HG03095 (cell line): ENCODE results near the gene CTRB1.

Experiments
- ATAC-seq: cut with Tn5 transposase; IDR thresholded peaks from one replicate; pipeline ENCODE4 v1.9.1; 2021; ENCODE audit warnings: moderate library complexity; ENCODE audit not compliant: unreplicated experiment

Gene CTRB1

DNA sequence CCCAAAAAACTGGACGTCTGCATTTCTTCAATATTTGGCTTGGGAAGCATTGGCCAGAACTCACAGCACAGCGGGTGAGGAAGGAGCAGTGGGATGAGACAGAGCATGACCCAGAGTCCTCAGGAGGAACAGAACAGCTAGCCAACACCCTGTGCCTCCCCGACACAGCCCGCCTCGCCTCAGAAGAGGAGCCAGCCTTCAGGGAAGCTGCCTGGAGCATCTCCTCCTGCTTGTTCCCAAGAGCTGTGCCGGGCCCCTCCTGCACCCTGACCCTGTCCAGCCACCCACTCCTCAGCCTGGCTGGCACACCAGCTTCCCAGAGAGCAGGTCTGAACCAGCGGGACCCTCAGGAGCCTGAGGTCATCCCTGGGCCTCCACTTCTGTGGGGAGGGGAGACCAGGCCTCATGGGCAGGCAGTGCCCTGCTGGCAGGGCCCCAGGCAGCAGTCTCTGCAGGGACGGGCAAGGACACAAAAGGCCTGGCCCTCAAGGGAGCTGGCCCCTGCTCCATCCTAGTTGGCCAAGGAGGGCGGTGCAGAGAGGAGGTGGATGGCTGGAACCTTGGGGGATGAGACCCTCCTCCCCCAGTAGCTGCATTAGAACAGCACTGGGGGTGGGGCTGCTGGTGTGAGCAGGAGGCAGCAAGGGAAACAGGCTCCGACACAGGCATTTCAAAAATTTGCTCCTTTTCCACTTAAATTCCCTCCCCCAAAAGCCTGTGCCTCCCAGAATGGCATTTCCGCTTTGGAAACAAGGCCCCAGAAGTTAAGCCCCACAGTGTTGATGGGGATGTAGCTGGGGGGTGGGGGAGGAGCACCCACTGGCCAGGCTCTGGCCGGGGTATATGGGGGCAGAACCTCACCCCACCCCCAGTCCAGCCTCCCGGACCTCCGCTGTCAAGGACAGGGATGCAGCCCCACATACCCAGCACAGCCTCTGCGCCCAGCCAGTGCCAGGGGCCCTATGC lies 34.4 kb downstream of the CTRB1 start:
- no peak for ATAC-seq

DNA sequence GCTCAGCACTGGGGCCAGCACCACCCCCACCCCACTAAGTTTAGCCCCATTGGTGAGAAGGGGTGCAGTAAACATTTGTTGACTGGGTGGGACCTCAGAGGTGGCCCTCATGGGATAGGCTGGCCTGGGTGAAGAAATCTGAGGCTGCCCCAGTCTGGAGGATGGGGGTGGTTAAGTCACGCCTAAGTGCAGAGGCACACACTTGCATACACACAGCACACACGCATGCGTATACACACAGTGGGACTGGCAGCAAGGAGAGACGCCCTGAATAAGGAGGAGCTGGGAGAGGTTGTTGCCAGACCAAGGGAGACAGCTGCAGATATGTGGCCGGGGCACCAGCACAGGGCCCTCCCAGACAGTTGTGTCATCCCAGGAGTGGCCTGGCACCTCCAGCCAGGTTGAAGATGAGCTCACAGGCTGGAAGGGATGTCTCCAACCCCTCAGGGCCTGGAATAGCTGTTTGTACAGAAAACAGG lies 35.6 kb downstream of the CTRB1 start:
- ATAC-seq = no peak

DNA sequence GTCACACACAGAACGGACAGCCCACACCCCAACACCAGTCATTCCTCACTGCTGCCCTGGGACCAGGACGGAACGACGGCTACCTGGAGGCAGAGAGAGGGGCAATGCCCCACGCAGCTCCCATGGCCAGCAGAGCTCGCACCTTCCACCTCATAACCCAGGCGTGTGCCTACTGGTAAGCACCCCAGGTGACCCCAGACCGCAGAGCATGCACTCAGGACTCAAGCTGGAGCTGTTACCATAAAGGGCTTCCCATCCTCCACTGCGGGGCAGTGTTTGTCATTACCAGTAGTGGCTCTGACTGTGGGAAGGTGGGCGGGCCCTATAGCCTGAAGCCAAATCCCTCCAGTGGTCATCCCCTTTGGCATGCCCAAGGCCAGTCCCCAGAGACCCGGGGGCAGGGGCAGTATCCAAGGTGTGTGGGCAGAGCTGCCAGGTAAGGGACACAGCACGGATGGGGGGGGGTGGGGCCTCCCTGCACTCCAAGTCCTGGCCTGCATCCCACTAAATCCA lies 37.3 kb downstream of the CTRB1 start:
- no peak for ATAC-seq

DNA sequence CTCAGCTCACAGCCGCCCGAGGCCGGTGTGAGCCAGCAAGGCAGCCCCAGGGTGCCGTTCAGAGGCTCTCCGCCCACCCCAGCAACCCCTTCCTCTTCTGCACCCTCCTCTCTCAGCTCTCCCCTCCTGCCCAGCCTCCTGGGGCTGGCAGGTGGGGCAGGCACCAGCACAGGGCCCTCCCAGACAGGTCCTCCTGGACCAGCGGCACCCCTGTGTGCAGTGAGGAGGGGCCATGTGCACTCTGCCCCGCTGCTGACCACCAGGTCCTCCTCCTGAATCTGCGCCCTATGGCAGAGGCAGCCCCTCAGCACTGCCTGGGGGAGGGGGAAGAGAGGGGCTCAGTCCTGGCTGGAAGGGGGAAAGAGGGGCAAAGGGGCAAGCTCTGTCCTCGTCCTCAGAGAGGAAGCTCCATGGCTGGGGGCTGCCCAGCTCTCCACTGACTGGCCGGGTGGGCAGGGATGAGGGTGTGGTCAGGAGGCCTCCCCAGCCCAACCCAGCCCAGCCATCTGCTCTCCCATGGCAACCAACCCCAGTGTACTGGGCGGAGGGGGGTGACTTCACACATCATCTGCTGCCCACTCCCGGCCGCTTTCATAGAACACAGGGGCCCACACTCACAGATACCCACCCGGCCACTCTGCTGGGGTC lies 38.0 kb downstream of the CTRB1 start:
- ATAC-seq = no peak

DNA sequence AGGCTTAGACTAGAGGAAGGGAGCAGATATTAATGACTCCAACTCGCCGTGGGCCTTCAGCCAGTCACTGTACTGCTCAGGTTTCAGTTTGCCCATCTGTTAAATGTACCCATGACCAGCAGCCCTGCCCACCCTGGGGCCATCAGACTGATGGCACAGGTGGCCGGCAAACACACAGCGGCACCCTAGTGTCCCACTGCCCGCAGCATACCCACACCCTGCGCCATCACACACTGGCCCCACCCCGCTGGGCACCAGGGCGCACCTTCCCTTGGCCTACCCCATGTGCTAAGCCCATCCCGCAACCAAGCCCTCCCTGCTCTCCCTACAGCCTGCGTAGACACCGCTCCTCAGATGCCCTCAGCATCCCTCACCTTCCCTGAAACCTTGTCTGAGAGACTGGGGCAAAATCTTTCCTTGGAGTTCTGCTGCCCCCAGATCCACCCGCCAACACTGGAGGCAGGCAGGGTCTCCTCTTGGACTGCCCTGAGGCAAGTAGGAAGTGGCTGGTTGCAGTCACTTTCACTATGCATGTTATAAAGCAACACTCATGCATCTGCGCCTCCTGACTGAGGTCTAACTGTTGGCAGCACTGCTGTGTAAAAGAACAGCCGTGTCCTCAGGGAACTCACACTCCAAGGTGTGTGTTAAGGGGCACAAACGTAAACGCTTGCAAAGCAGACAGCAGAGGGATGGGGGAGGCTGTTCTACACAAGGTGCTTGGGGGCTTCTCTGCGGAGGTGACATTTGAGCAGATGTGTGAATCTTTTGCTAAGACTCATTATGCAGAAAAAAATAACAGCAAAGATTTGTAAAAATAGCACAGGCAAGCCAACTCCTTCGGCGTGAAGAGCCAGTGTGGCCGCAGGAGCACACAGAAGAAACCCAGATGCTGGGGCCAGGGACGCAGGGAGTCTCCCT lies 39.4 kb downstream of the CTRB1 start:
- ATAC-seq = no peak

DNA sequence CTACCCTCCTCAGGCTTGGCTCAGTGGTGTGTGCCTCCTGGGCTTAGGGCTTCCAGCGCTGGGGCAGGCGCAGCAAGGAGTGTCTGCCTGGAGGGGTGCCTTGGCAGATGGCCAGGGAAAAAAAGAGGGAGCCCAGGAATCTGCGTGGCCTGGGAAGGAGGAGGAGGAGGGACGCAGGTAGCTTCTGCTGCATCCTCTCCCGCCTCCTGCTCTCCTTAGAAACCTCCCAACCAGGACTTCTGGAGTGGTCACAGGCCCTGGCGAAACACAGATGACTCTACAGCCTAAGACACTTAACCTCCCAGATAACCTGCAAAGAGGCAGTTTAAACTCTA lies 40.0 kb downstream of the CTRB1 start:
- no peak for ATAC-seq

DNA sequence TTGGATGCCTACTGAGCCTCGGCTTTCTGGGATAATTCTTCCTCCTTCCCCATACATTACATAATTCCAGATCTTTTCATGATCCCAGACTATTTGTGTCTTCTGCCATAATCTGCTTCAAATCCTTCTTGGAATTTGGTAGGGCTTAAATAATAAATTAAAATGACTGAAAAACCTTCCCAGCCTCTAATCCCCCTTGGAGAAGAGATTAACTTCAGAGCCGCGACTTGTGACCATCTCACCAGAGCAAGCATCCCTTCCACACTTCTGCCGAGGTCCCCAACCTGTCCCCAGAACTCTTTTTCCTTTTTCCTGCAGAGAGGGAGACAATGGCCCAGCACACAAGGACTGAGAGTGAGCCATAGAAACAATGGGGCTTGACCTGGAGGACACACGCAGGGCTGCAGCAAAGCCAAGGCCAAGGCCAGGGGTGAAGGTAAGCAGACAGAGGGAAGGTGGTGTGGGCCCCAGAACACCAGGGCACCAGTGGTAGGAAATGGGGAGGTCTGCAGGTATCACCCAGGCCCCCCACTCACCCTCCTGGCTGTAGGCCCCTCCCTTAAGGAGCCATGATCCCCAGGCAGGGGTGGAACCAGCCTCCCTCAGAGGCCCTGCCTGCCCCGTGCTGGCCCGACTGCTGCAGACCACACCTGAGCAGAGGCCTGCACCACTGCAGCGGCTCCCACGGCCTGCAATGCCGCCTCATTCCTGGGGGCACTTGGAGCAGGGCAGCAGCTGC lies 42.2 kb downstream of the CTRB1 start:
- ATAC-seq = no peak

DNA sequence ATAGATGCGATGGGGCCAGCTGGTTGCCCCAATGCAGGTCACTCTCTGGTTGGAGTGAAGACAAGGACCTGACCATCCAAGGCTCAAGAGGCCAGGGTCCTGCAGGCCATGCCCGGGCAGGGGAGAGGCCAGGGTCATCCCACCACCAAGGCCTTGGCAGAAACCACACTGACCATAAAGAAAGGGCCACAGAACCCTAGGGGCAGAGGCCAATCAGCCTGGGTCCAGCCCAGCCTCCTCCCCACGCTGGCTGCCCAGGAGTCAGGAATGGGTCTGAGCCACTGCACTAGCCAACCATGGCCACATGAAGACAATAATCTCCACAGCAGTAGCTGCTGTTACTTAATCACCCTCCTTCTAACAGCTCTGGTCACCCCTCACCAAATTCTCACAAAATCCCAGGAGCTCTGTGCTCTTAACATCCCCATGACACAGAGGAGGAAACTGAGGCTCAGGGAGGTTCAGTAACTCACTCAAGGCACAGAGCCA lies 42.8 kb downstream of the CTRB1 start:
- ATAC-seq = no peak

DNA sequence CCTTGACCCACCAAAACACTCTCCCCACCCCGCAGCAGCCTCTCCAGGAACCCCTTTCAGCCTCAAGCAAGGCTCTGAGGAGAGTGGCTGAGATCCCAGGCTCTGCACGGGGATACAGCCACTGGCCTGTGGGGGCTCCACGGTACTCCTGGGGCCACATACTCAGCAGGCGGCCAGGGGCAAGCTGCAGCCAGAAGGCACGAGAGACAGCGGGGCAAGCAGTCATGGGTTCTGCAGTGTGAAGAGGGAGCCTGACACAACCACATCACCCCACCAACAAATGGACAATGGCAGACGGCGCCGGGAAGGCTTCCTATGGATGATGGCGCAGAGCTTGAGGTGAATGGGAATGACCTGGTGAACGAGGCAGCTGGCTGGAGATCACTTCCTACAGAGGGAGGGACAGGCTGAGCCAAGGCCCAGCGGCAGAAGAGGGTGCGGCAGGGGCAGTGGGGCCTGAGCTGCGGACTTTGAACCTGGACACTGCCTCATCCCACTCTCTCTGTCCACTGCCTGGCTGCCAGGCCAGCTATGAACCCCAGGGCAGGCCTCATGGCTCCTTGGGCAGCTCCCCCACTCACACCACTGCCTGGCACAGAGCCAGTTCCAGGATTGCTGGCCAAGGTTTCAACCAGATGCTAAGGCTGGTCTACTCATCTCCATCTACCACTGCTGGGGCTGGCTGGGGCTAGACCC lies 43.5 kb downstream of the CTRB1 start:
- ATAC-seq = no peak

DNA sequence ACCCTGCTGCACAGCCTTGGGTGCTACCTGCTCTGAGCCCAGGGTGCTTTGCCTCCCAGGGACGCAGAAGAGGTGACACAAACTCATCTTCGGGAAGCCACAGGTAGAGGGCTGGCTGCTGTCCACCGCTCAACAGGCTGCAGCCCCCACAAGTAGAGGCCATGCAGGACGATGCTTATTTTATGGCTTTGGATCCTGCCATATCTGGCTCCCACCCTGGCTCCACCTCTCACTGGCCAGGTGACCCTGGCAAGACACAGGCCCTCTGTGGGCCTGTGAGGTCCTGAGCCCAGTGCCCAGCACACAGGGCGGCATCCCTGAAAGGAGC lies 44.0 kb downstream of the CTRB1 start:
- no peak for ATAC-seq

DNA sequence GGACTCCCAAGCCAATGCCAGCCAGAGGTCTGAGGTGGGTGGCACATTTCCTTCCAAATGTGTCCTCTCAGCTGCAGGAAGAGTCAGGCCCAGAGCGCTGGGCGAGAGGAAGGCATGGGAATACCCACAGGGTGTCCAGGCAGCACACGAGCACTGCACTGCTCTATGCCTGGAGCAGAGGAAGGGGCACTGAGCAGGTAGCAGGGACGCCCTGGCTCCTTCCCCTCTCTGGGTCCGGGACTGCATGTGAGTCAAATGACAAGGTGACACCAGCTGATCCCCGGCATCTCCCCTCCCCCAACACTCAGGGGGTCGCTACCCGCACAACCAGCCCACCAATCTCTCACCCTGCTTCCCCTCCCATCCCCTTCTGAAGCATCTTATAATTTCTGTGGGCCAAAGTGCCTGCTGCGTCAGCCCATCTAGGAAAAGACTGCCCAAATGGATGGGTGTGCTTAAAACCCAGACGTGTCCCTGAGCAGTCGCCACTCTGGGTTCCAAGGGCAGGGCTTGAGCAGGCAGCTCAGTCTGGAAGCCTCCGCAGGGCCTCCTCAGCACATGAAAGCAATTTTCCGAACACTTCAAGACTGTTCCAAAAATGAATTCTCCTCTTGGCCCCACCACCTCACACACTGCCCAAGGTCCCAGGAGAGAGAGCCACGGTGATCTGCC lies 44.6 kb downstream of the CTRB1 start:
- no peak for ATAC-seq

DNA sequence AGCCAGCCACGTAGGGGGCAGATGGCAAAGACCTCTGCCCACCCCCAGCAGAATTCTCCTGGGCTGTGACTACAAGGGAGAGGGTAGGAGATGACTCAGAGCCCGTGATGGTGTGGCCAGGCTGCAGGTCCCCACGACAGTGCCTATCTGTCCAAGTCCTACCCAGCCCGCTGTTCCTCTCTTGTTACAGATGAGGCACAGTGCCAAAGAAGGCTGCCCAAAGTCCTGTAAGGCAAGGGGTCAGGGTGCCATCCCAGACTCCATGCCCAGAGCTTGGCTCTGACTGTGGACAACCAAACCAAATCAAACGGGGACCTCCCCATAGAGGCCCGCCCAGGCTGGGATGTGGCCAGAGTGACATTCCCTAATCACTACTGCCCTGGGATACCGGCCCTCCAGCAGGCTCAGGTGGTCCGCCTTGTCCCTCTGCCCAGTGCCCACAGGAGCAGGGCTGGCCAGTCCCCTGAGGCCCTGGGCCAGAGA lies 45.2 kb downstream of the CTRB1 start:
- ATAC-seq = no peak

DNA sequence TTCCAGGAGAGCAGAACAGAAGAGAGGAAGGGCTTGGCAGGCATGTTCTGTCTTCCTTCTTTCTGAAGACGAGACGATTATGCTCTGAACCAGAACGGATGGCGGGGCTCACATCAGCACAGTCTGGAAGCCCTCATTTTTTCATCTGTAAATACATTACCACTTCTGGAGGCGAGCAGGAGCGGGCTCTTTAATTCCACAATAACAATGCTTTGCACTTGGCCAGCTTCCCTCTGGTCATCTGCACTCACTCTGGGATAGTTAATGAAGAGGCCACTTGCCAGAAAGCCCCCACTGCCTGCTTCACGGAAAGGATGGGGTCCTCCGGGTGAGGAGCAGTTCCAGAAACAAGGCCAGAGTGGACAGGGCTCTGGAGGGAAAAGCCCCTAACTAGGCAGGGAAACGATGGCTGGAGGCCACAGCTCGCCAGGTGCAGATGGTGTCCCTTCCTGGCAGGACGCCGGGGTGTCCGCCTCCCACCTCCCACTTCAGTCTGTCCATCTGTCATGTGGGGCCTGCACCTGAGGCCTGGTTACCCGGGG lies 45.7 kb downstream of the CTRB1 start:
- no peak for ATAC-seq

DNA sequence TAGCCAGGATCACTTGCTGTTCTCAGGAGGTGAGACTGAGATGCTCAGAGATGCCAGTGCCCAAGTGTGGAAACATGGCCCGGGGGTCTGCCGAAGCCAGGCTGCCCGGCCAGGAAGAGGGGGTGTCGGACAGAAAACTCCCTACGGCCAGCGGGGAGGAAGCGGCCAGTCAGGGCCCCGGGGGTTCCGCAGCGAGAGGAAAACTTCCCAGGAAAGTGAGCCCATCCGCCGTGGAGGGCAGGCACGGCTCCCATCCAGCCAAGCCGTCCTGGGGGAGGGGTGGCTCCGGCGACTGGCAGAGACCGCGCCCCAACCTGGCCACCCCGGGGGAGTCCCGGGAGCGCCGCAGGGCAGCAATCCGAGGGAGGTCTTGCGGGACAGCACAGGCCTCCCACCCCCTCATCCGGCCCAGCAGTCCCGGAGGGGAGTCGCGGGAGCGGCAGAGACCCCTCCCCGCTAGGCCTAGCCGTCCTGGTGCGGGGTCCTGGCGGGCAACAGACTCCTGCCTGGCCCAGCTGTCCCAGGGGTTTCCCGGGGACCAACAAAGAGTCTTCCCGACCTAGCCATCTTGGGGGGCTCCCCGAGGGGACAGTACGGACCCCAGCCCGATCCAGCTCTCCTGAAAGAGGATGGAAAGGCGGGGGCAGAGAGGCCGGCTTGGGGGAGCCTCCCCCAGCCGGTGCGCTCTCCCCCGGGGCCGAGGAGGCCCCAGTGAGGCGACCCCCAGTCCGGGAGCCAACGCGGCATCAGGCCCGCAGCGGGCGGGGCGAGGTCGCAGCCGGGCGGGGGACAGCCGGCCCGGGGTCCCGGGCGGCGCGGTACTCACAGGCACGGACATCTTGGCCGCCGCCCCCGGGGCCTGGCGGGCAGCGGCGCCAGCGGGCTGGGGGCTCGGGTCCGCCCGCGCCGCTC lies 46.5 kb downstream of the CTRB1 start:
- peak; percentile 23 for ATAC-seq

DNA sequence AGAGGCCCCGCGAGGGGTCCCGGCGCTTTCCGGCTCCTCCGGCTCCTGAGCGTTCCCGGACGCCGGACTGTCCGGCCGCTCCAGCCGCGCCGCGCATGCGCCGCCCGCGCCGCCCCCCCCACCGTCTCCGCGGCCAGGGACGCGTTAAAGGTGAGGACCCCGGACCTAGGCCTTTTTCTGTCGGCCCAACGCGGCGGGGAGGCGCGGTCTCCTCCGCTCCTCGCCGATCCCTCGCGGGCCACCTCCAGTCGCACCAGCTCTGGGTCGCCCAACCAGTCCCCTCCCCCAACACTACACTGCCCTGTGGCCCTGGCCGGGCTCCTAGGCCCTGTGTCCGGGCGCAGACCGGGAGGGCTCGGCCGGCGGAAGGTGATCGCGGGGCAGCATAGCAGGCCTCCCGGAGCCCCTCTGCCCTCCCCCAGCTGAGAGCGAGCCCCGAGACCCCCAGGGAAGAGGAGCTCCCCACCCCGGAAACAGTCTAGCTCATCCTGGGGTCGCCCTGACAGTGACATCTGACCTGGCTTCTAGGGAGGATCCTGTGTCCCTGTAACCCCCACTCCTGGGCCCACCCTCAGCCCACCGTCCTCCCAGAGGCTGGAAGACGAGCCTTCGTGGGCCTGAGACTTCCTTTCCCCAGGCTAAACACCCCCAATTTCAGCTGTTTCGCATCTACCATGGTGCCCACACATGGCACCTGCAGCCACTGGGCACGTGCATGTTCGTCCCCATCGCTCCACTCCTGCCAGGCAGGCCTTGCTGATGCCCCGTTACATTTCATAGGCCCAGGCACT lies 47.3 kb downstream of the CTRB1 start:
- ATAC-seq = peak; percentile 56

DNA sequence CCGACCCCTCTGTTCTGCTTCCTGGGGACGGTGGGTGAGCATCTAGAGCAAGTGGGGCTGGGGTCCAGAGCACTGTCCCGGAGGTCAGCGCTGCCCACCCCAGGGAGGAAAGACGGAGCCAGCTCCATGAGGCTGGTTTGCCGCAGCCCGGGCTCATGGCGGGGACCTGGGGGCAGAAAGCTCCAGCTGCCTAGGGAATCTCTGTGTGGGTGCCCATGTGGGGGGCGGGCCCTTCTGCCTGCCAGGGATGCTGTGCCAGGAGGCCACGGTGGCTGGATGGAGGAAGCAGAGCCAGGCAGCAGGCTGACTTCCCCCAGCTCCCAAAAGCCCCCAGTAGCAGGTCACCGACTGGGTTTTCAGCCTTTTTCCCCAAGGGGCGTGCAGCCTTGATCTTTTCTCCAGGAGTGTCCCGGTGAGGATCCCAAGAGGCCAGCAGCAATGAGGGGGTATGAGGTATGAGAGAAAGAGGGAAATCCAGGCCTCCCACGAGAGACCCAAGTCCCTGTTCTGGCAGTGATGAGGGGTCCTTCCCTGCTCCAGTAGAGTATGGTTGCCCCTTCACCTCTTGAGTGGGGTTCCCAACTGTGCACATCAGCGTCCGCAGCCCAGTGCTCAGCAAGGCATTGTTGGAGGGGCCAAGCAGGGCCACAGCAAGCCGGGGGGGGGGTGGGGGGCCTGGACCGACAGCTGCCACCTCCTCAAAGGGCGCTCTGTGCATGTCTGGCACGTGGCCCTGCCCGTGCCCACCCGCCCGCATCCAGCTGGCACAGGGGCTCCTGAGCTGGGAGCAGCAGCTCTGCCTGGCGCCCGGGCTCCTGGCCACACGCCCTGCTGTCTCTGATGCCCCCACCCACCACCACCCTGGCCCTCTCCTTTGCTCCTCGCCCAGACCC lies 48.2 kb downstream of the CTRB1 start:
- ATAC-seq = no peak
